ENCODE results near the gene MRPL49. TPM values are rescaled to one million over a fixed set of nuclear protein-coding genes. Genes with fewer than 3 reads are reported as not detected.

The MRPL49 gene
- total and polyA plus RNA-seq, 9 of the 15 experiments (the other 6 are each of a cell fraction or from before 2014, with no cell fraction given), result 74.3 to 132 (median 91.2) TPM

GRCh38 chr11:65121447-65121864, 665 bp upstream of the MRPL49 start (continued):
- no peak for TF ChIP-seq DMBX1 (CRISPR knock-in tag; IDR thresholded peaks at IDR 0.05; ENCODE audit: borderline replicate concordance)
- TF ChIP-seq, protein P1, sequence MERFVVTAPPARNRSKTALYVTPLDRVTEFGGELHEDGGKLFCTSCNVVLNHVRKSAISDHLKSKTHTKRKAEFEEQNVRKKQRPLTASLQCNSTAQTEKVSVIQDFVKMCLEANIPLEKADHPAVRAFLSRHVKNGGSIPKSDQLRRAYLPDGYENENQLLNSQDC (CRISPR knock-in tag; IDR thresholded peaks at IDR 0.05), result no peak
- no peak for TF ChIP-seq COPS2 (conservative IDR thresholded peaks at IDR 0.05)
- no peak for TF ChIP-seq ZNF274 (IDR thresholded peaks at IDR 0.05; ENCODE audit: borderline replicate concordance, low read depth, low read length)
- TF ChIP-seq ASH1L (IDR thresholded peaks at IDR 0.05; ENCODE audit: borderline replicate concordance, low read depth, partially characterized antibody), result no peak
- peak; percentile 54 for TF ChIP-seq PRDM10 (IDR thresholded peaks at IDR 0.05; ENCODE audit: partially characterized antibody)
- TF ChIP-seq MYC (IDR thresholded peaks at IDR 0.05; ENCODE audit: low read depth, low read length), result no peak
- no peak for TF ChIP-seq MYC (CRISPR knock-in tag; IDR thresholded peaks at IDR 0.05; ENCODE audit: borderline replicate concordance, low read depth)
- TF ChIP-seq ILF3 (IDR thresholded peaks at IDR 0.05; ENCODE audit: borderline replicate concordance), result no peak
- peak; percentile 47 for TF ChIP-seq NR2C1 (IDR thresholded peaks at IDR 0.05)
- peak; percentile 67 for TF ChIP-seq NR2C1 (tag; IDR thresholded peaks at IDR 0.05)
- no peak for TF ChIP-seq ZFP1 (CRISPR knock-in tag; IDR thresholded peaks at IDR 0.05)
- no peak for TF ChIP-seq MXI1 (IDR thresholded peaks at IDR 0.05; ENCODE audit: low read depth, low read length)
- TF ChIP-seq ARID4B (CRISPR knock-in tag; IDR thresholded peaks at IDR 0.05), result peak; percentile 50; the same call in 1 of the 2 replicates
- no peak for TF ChIP-seq TRIM28 (IDR thresholded peaks at IDR 0.05)
- TF ChIP-seq, protein P2, sequence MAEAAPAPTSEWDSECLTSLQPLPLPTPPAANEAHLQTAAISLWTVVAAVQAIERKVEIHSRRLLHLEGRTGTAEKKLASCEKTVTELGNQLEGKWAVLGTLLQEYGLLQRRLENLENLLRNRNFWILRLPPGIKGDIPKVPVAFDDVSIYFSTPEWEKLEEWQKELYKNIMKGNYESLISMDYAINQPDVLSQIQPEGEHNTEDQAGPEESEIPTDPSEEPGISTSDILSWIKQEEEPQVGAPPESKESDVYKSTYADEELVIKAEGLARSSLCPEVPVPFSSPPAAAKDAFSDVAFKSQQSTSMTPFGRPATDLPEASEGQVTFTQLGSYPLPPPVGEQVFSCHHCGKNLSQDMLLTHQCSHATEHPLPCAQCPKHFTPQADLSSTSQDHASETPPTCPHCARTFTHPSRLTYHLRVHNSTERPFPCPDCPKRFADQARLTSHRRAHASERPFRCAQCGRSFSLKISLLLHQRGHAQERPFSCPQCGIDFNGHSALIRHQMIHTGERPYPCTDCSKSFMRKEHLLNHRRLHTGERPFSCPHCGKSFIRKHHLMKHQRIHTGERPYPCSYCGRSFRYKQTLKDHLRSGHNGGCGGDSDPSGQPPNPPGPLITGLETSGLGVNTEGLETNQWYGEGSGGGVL (CRISPR knock-in tag; IDR thresholded peaks at IDR 0.05), result no peak
- no peak for TF ChIP-seq ZNF431 (CRISPR knock-in tag; IDR thresholded peaks at IDR 0.05)
- no peak for TF ChIP-seq MTA2 (IDR thresholded peaks at IDR 0.05; ENCODE audit: low read depth)
